Vagina (tissue), 2 donors: ENCODE data around the gene C1QTNF12. TPM values are rescaled to one million over a fixed set of nuclear protein-coding genes. Genes with fewer than 3 reads are reported as not detected.

Experiments
- DNase-seq, 2 donors: peaks; one replicate each; pipeline ENCODE4 v3.0.0-alpha.2; 2017; ENCODE audit errors: extremely low spot score in 2 of 2
- H3K27ac ChIP-seq: fragments of 200-600 bp; sonication (generic); one replicate; pipeline ENCODE4 v1.5.1; 2019
- H3K27me3 ChIP-seq: fragments of 200-600 bp; sonication (generic); one replicate; pipeline ENCODE4 v1.5.1; 2019
- H3K36me3 ChIP-seq, 2 donors: fragments of 200-600 bp; sonication (generic); one replicate each; pipeline ENCODE4 v1.5.1; 2017 to 2019
- H3K4me1 ChIP-seq: fragments of 200-600 bp; sonication (generic); one replicate; pipeline ENCODE4 v1.5.1; 2019
- H3K4me3 ChIP-seq, 2 donors: fragments of 200-600 bp; sonication (generic); 1 replicate in 1 of 2; 2 replicates in 1 of 2; pipeline ENCODE4 v1.5.1; 2016 to 2019
- H3K9me3 ChIP-seq: fragments of 200-600 bp; sonication (generic); one replicate; pipeline ENCODE4 v1.5.1; 2019
- CTCF ChIP-seq, 3 experiments: fragments of 450-650 bp in 2 of 3; fragments of 200-600 bp in 1 of 3; sonication (generic) in 1 of 3; IDR thresholded peaks; one replicate each; pipeline ENCODE4 v1.5.1; 2017 to 2019; ENCODE audit warnings: antibody characterized with exemption in 3 of 3, mild to moderate bottlenecking in 2 of 3, moderate library complexity in 2 of 3
- POLR2A ChIP-seq, 2 donors: fragments of 450-650 bp; IDR thresholded peaks; one replicate each; pipeline ENCODE4 v1.6.1; 2017; ENCODE audit warnings: antibody characterized with exemption in 2 of 2, mild to moderate bottlenecking in 2 of 2, moderate library complexity in 2 of 2
- POLR2AphosphoS5 ChIP-seq, 2 donors: sonication (generic); formaldehyde crosslinking; IDR thresholded peaks; one replicate each; pipeline ENCODE4 v1.9.0; 2017; ENCODE audit warnings: antibody characterized with exemption in 2 of 2, mild to moderate bottlenecking in 2 of 2, low read depth in 1 of 2; ENCODE audit not compliant: insufficient read depth in 1 of 2
- intact Hi-C: fragments of 100-400 bp; cut with DNase I; formaldehyde crosslinking; loops from one replicate; pipeline ENCODE4 v1.15.1; 2023
- total RNA-seq: library from RNA; depleted of rRNA; stranded (reverse); fragments of >200 nt; gene quantifications from one replicate; pipeline ENCODE4 v1.2.3, GENCODE V29; 2016

C1QTNF12 gene
- total RNA-seq, 1 donor from 2014 or later, result not detected

- DNase-seq, result peak in 1 of 2 donors; percentile 93
- TF ChIP-seq POLR2AphosphoS5 (IDR thresholded peaks at IDR 0.05; ENCODE audit: insufficient read depth in 1 of 2, low read depth in 1 of 2) (peak in 1 of 2 donors; percentile 56), POLR2A (IDR thresholded peaks at IDR 0.05) (no peak), CTCF (IDR thresholded peaks at IDR 0.05) (no peak)
- intact Hi-C loops, result loop anchor here (10.0 kb wide), 1 partner anchor 107 kb away; no protein-coding TSS in a partner anchor
- H3K27me3 ChIP-seq, result no peaks in the 10 kb centered on the region
- no peaks in the 10 kb centered on the region for H3K9me3 ChIP-seq
- peak within 1 kb of the TSS; percentile 86 for H3K27ac ChIP-seq
- peaks cover 0 to 23% of the 10 kb centered on the region in 2 donors for H3K36me3 ChIP-seq
- peaks cover 43% of the 10 kb centered on the region for H3K4me1 ChIP-seq
- H3K4me3 ChIP-seq, result peak within 1 kb of the TSS; percentile 80 to 94
Observed at GRCh38 chr1:1231400-1232207, 14.9 kb downstream of the C1QTNF12 start, which contains the start of gene SDF4. Gene SDF4, minus strand, starts transcription at chr1:1232001. Its CDS starts 3,229 bp downstream, at chr1:1228772.

- no peaks in the 10 kb centered on the region for H3K9me3 ChIP-seq
- peaks cover 46% of the 10 kb centered on the region for H3K4me1 ChIP-seq
- intact Hi-C loops, result loop anchor here (10.0 kb wide), 1 partner anchor 106 kb away; no protein-coding TSS in a partner anchor
- no peaks in the 10 kb centered on the region for H3K27me3 ChIP-seq
- peak overlapping the region; percentile 86 for H3K27ac ChIP-seq
- no peak for TF ChIP-seq POLR2A (IDR thresholded peaks at IDR 0.05)
- TF ChIP-seq POLR2AphosphoS5 (IDR thresholded peaks at IDR 0.05; ENCODE audit: insufficient read depth in 1 of 2, low read depth in 1 of 2), result no peak
- TF ChIP-seq CTCF (IDR thresholded peaks at IDR 0.05), result no peak
- peaks cover 0 to 25% of the 10 kb centered on the region in 2 donors for H3K36me3 ChIP-seq
- peak overlapping the region; percentile 80 to 94 for H3K4me3 ChIP-seq
- no peak for DNase-seq
Observed at GRCh38 chr1:1230656-1231399, 15.7 kb downstream of the C1QTNF12 start.

GRCh38 chr1:1229770-1230169, 16.8 kb downstream of the C1QTNF12 start:
- intact Hi-C loops, result loop anchor here (10.0 kb wide), 1 partner anchor 105 kb away; no protein-coding TSS in a partner anchor
- Histone ChIP-seq H3K4me1 (peaks cover 50% of the 10 kb centered on the region), H3K27ac (no peak overlapping the region), H3K9me3 (no peaks in the 10 kb centered on the region), H3K36me3 (peaks cover 0 to 36% of the 10 kb centered on the region in 2 donors), H3K4me3 (no peak overlapping the region), H3K27me3 (no peaks in the 10 kb centered on the region)
- TF ChIP-seq POLR2AphosphoS5 (IDR thresholded peaks at IDR 0.05; ENCODE audit: insufficient read depth in 1 of 2, low read depth in 1 of 2) (no peak), POLR2A (IDR thresholded peaks at IDR 0.05) (no peak), CTCF (IDR thresholded peaks at IDR 0.05) (no peak)
- DNase-seq, result no peak

- TF ChIP-seq CTCF (IDR thresholded peaks at IDR 0.05), result no peak
- TF ChIP-seq POLR2A (IDR thresholded peaks at IDR 0.05), result no peak
- no peak for TF ChIP-seq POLR2AphosphoS5 (IDR thresholded peaks at IDR 0.05; ENCODE audit: insufficient read depth in 1 of 2, low read depth in 1 of 2)
- Histone ChIP-seq H3K27me3 (no peaks in the 10 kb centered on the region), H3K4me3 (no peak overlapping the region), H3K4me1 (peaks cover 50% of the 10 kb centered on the region), H3K27ac (no peak overlapping the region), H3K9me3 (no peaks in the 10 kb centered on the region), H3K36me3 (peaks cover 0 to 39% of the 10 kb centered on the region in 2 donors)
- DNase-seq, result no peak
- intact Hi-C loops, result no loop called here
Observed at GRCh38 chr1:1228596-1229321, 17.8 kb downstream of the C1QTNF12 start.
